Measurements from ENCODE around the gene C17orf107.

The C17orf107 gene

DNA sequence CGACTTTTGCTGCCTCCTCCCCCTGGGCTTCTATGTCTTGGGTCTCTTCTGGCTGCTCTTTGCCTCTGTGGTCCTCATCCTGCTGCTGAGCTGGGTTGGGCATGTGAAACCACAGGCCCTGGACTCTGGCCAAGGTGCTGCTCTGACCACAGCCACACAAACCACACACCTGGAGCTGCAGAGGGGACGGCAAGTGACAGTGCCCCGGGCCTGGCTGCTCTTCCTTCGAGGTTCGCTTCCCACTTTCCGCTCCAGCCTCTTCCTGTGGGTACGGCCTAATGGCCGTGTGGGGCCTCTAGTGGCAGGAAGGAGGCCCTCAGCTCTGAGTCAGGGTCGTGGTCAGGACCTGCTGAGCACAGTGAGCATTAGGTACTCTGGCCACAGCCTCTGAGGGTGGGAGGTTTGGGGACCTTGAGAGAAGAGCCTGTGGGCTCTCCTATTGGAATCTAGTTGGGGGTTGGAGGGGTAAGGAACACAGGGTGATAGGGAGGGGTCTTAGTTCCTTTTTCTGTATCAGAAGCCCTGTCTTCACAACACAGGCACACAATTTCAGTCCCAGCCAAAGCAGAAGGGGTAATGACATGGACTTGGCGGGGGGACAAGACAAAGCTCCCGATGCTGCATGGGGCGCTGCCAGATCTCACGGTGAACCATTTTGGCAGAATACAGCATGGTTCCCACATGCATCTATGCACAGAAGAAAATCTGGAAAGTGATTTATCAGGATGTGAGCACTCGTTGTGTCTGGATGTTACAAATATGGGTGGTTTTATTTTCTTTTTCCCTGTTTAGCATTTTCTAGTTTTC, 35.0 kb downstream of the C17orf107 start:
- Mint-ChIP-seq H3K36me3 (ENCODE audit: low read depth) (peaks cover 10% of the 10 kb centered on the region), H3K4me1 (peaks cover 23% of the 10 kb centered on the region), H3K4me3 (peak overlapping the region in 2 of 3 experiments; percentile 0 to 15), H3K27ac (peak overlapping the region in 1 of 3 experiments; percentile 26), H3K27me3 (ENCODE audit: low read depth) (no peaks in the 10 kb centered on the region), H3K9me3 (no peaks in the 10 kb centered on the region)
- TF ChIP-seq, protein P1, sequence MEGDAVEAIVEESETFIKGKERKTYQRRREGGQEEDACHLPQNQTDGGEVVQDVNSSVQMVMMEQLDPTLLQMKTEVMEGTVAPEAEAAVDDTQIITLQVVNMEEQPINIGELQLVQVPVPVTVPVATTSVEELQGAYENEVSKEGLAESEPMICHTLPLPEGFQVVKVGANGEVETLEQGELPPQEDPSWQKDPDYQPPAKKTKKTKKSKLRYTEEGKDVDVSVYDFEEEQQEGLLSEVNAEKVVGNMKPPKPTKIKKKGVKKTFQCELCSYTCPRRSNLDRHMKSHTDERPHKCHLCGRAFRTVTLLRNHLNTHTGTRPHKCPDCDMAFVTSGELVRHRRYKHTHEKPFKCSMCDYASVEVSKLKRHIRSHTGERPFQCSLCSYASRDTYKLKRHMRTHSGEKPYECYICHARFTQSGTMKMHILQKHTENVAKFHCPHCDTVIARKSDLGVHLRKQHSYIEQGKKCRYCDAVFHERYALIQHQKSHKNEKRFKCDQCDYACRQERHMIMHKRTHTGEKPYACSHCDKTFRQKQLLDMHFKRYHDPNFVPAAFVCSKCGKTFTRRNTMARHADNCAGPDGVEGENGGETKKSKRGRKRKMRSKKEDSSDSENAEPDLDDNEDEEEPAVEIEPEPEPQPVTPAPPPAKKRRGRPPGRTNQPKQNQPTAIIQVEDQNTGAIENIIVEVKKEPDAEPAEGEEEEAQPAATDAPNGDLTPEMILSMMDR (IDR thresholded peaks at IDR 0.05; ENCODE audit: unreplicated experiment in 3 of 3) = peak in 1 of 3 experiments; percentile 8

- TF ChIP-seq, protein P1 (IDR thresholded peaks at IDR 0.05; ENCODE audit: unreplicated experiment in 3 of 3) = no peak
Observed at GRCh38 chr17:4935650-4936049, 36.3 kb downstream of the C17orf107 start.

DNA sequence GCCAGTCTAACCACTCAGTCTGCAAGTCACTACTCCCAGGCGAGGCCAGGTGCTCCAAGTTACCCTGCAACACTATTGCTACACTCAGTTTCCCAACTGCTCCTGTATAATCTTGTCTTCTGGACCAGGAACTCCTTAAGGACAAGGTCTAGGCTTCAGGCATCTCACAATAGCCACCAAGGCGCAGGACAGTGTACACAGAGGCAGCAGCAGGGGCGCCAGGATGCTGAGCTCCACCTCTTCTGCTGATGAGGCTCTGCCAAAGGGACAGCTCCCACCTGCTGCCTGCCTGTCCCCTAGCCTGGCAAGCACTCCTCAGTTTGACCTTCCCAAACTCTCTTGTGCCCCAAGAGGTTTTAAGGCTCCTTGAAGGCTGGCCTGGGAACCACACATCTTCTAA, 37.1 kb downstream of the C17orf107 start:
- Mint-ChIP-seq H3K27me3 (ENCODE audit: low read depth) (no peaks in the 10 kb centered on the region), H3K4me3 (peak overlapping the region; percentile 12 to 36 (median 21)), H3K4me1 (peaks cover 35% of the 10 kb centered on the region), H3K27ac (peak overlapping the region in 1 of 3 experiments; percentile 10), H3K36me3 (ENCODE audit: low read depth) (peaks cover 13% of the 10 kb centered on the region), H3K9me3 (no peaks in the 10 kb centered on the region)
- TF ChIP-seq, protein P1 (IDR thresholded peaks at IDR 0.05; ENCODE audit: unreplicated experiment in 3 of 3) = no peak

More at GRCh38 chr17:4935650-4936049, 36.3 kb downstream of the C17orf107 start:
- Mint-ChIP-seq H3K36me3 (ENCODE audit: low read depth) (peaks cover 13% of the 10 kb centered on the region), H3K4me3 (no peak overlapping the region), H3K4me1 (peaks cover 29% of the 10 kb centered on the region), H3K27ac (no peak overlapping the region), H3K9me3 (no peaks in the 10 kb centered on the region), H3K27me3 (ENCODE audit: low read depth) (no peaks in the 10 kb centered on the region)

DNA sequence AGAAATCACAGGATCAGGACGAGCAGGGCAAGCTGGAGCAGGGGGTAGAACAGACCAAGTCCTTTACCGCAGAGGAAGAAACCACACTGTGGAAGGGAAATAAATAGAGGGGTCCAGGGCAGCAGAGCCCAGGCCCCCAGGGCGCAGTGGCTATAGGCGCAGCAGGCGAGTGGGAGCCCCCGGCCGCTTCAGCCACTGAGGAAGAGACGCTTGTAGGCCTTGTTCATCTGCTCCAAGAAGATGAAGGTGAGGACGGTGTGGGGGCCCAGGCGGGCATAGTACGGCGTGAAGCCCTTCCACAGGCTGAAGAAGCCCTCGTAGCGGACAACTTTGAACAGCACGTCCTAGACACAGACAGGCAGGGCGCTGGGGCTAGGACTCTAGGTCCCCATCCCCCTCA, 38.2 kb downstream of the C17orf107 start:
- Mint-ChIP-seq H3K27ac (no peak overlapping the region), H3K9me3 (no peaks in the 10 kb centered on the region), H3K27me3 (ENCODE audit: low read depth) (no peaks in the 10 kb centered on the region), H3K4me1 (peaks cover 42% of the 10 kb centered on the region), H3K36me3 (ENCODE audit: low read depth) (peaks cover 22% of the 10 kb centered on the region), H3K4me3 (peak overlapping the region; percentile 91 to 98 (median 93))
- TF ChIP-seq, protein P1 (IDR thresholded peaks at IDR 0.05; ENCODE audit: unreplicated experiment in 3 of 3) = no peak

DNA sequence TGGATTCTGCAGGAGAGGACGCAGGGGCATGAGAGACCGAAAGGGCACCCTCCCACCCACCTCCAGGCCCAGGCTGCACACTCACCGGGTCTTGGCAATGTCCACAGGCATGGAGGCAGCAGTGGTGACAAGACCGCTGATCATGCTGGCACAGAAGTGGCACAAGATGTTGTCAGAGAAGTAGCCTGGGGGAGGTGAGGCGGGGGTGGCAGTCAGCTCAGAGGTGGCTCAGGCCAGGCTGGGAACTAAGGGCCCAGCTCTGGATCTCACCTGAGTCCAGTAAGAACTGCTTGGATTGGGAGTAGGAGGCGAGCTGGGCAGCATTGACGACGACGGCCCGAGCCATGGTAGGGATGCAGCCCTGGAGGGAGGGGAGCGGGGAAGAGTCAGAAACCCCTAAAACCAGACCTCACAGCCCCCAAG, 38.7 kb downstream of the C17orf107 start:
- TF ChIP-seq, protein P1 (IDR thresholded peaks at IDR 0.05; ENCODE audit: unreplicated experiment in 3 of 3) = no peak
- H3K9me3 Mint-ChIP-seq = no peaks in the 10 kb centered on the region
- peaks cover 28% of the 10 kb centered on the region for H3K36me3 Mint-ChIP-seq (ENCODE audit: low read depth)
- peaks cover 45% of the 10 kb centered on the region for H3K4me1 Mint-ChIP-seq
- H3K27ac Mint-ChIP-seq = peak overlapping the region; percentile 72 to 100 (median 99)
- H3K4me3 Mint-ChIP-seq = peak overlapping the region; percentile 91 to 98 (median 93)
- no peaks in the 10 kb centered on the region for H3K27me3 Mint-ChIP-seq (ENCODE audit: low read depth)

Measured in nephron (organoid).